ENCODE data around the gene PTPN14.

Gene PTPN14

DNA sequence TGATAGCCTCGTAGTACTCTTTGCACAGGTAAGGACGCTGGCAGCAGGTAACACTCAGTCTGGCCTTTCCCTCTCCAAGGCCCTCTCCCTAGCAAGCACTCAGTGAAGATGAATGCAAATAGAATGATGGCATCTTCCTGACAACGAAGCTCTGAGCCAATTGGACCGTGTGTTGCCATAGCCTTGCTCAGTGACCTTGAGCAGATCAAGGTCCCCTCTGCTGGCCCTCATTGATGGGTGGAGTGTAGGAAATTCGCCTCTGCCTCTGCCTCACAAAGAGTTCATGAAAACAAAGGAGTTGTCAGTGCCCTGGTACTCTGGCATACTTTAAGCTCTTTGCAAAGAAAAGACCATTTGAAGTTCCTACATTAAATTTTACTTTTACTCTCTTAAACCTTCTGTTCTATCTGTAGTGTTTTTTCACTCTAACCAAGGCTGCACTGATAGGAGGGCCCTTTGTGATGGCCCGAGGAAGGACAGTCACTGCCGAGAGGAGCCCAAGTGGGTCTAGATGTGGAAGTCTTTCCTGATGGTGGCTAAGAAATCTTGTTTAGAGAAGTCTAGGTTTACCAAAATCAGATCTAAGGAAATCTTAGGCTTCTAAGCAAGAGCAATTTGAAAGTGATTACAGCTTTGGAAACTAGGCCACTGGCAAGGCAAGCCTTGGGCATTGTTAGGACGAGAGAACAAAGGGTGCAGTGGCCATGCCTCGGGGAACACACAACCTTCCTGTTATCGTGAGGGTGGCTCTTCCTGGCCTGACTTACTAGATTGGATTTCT is 232.3 kb downstream of the PTPN14 start:
- Mint-ChIP-seq H3K36me3 (ENCODE audit: low read depth) (peaks cover 82% of the 10 kb centered on the region), H3K4me3 (no peak overlapping the region), H3K9me3 (no peaks in the 10 kb centered on the region), H3K27ac (no peak overlapping the region), H3K4me1 (ENCODE audit: low read depth) (peaks cover 4% of the 10 kb centered on the region), H3K27me3 (no peaks in the 10 kb centered on the region)
- no peak for DNase-seq

DNA sequence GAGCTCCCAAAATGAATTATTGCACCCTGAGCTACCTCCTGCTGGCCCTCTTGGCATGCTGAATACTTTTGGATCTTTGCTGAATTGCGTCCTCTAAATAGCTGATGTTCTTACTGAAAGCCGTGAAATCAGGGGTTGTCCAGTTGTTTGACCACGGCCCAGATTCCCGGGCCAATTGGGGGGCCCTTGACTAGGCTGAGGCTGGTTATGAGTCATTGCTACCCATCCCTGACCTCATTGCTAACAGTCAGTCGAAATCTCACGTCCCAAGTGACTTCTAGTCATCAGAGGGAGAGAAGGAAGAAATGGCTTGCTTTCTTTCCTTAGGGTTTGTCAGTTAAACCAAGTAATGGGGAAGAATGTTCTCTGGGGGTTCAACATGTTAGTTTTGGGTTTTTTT is 233.0 kb downstream of the PTPN14 start:
- no peaks in the 10 kb centered on the region for H3K9me3 Mint-ChIP-seq
- H3K27ac Mint-ChIP-seq: no peak overlapping the region
- no peak for DNase-seq
- no peak overlapping the region for H3K4me3 Mint-ChIP-seq
- H3K36me3 Mint-ChIP-seq (ENCODE audit: low read depth): peaks cover 80% of the 10 kb centered on the region
- no peaks in the 10 kb centered on the region for H3K27me3 Mint-ChIP-seq
- peaks cover 4% of the 10 kb centered on the region for H3K4me1 Mint-ChIP-seq (ENCODE audit: low read depth)

GRCh38 chr1:214317734-214318133 is 233.7 kb downstream of the PTPN14 start:
- H3K4me3 Mint-ChIP-seq: no peak overlapping the region
- peaks cover 4% of the 10 kb centered on the region for H3K4me1 Mint-ChIP-seq (ENCODE audit: low read depth)
- no peaks in the 10 kb centered on the region for H3K9me3 Mint-ChIP-seq
- H3K36me3 Mint-ChIP-seq (ENCODE audit: low read depth): peaks cover 75% of the 10 kb centered on the region
- no peaks in the 10 kb centered on the region for H3K27me3 Mint-ChIP-seq
- no peak for DNase-seq
- no peak overlapping the region for H3K27ac Mint-ChIP-seq

DNA sequence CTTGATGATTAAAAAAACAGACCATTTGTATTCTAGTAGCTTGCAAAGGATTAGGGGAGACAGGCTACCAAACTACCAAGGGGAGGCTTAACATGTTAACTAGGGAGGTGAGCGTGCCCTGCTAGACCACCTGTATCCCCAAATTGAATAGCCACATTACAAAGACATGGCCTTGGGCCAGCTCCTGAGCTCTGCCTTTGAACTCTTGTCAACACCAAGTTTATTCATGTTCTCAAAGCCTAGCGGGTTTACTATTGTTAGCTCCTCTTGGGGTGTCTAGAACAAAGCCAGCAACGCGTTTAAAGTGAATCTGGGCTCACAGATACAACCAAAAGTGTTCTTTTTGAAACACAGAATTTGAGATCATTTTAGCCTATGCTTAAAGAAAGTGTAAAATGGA is 234.1 kb downstream of the PTPN14 start:
- no peak overlapping the region for H3K4me3 Mint-ChIP-seq
- H3K27me3 Mint-ChIP-seq: no peaks in the 10 kb centered on the region
- DNase-seq: no peak
- H3K9me3 Mint-ChIP-seq: no peaks in the 10 kb centered on the region
- peaks cover 70% of the 10 kb centered on the region for H3K36me3 Mint-ChIP-seq (ENCODE audit: low read depth)
- peaks cover 4% of the 10 kb centered on the region for H3K4me1 Mint-ChIP-seq (ENCODE audit: low read depth)
- no peak overlapping the region for H3K27ac Mint-ChIP-seq

DNA sequence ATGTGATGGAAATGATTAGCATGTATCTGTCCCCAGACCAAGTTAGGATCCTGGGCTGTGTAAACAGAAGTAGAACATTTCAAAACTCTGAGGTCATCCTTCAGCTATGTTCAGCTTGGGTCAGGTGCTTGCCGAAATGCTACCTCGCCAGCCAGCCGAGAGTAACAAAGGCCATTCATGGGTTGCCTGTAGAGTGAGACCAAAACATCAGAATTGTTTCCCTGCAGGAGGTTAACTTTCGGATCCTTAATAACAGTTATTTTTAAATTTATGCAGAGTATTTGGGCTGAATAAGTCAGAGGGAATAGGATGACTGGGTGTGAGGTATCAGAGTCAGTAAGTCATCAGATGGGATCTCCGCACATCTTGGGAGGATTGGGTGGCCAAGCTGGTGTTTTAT is 234.8 kb downstream of the PTPN14 start:
- Mint-ChIP-seq H3K27me3 (no peaks in the 10 kb centered on the region), H3K4me3 (no peak overlapping the region), H3K36me3 (ENCODE audit: low read depth) (peaks cover 63% of the 10 kb centered on the region), H3K9me3 (no peaks in the 10 kb centered on the region), H3K27ac (no peak overlapping the region), H3K4me1 (ENCODE audit: low read depth) (no peaks in the 10 kb centered on the region)
- DNase-seq: no peak

DNA sequence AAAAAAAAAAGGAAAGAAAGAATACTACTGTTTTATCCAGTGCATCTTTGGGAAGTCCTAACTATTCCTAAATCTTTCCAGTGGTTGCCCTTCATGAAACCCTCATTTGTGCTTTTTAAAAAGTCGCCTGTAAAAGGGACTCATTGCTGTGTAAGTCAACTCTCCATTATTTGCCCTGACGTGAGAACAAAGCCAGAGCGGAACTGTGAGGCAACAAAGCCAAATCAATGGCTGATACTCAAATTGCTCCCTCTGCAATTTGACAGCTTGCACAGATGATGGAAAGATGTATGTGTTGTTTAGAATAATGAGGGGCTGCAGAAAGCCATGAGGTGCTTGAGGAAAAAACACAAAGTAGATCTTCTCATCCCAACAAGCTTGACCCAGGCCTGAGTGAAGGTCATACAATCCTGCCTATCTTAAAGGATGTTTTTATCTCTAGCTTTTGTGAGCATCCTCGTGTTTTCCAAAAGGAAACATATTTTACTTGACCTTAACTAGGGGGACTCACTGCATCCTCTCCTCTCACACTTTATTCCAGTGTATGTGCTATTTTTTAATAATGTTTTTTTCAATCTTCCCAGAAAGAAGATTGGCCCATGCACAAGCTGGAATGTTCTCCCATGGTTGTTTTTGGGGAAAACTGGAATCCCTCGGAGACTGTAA is 237.1 kb downstream of the PTPN14 start:
- H3K27me3 Mint-ChIP-seq: no peaks in the 10 kb centered on the region
- no peak overlapping the region for H3K4me3 Mint-ChIP-seq
- no peak for DNase-seq
- no peak overlapping the region for H3K27ac Mint-ChIP-seq
- no peaks in the 10 kb centered on the region for H3K9me3 Mint-ChIP-seq
- peaks cover 17% of the 10 kb centered on the region for H3K4me1 Mint-ChIP-seq (ENCODE audit: low read depth)
- peaks cover 47% of the 10 kb centered on the region for H3K36me3 Mint-ChIP-seq (ENCODE audit: low read depth)

DNA sequence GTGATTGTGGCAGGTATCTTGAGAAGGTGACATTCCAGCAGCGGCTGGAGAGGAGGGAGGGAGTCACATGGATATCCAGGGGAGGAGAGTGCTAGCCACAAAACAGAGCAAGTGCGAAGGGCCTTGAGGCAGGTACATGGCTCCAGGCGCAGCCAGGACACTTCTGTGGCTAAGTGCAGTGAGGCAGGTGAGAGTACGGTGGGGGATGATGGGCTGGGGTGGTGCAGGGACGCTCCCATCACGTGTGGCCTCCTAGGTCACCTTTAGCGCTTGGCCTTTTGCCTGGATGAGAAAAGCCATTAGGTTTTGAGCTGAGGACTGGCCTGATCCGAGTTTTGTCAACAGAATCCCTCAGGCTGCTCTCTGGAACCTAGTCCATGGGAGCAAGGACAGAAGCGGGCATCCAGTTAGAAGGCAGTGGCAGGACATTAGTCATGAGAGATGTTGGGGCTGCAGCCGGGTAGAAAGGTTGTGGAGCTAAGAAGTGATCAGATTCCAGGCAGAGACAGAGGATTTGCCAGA is 238.8 kb downstream of the PTPN14 start:
- Mint-ChIP-seq H3K27ac (no peak overlapping the region), H3K4me3 (no peak overlapping the region), H3K36me3 (ENCODE audit: low read depth) (peaks cover 30% of the 10 kb centered on the region), H3K9me3 (no peaks in the 10 kb centered on the region), H3K27me3 (no peaks in the 10 kb centered on the region), H3K4me1 (ENCODE audit: low read depth) (peaks cover 30% of the 10 kb centered on the region)
- DNase-seq: no peak

GRCh38 chr1:214310777-214311690 is 240.4 kb downstream of the PTPN14 start:
- Mint-ChIP-seq H3K4me1 (ENCODE audit: low read depth) (peaks cover 30% of the 10 kb centered on the region), H3K36me3 (ENCODE audit: low read depth) (peaks cover 18% of the 10 kb centered on the region), H3K27ac (peak overlapping the region; percentile 48), H3K27me3 (no peaks in the 10 kb centered on the region), H3K4me3 (peak overlapping the region; percentile 58), H3K9me3 (no peaks in the 10 kb centered on the region)
- no peak for DNase-seq

DNA sequence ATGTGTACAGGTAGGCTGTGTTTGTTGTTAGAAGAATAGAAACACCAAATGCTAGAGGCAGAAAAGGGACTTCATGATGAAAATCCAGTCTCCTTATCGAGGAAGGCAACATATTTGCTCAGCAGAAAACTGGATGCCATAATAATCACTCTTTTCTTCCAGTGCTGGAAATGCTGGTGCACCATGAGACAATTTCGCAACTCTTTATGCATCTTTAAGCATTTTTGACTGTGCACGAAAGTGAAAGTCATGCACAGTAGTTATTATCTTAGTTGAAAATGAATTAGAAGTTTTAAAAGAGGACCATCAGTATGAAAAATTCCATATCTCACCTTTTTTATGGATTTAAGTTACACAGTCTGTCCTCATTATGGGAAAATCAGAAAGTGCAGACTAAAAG is 241.4 kb downstream of the PTPN14 start:
- Mint-ChIP-seq H3K36me3 (ENCODE audit: low read depth) (peaks cover 10% of the 10 kb centered on the region), H3K4me3 (no peak overlapping the region), H3K27ac (no peak overlapping the region), H3K9me3 (no peaks in the 10 kb centered on the region), H3K4me1 (ENCODE audit: low read depth) (peaks cover 30% of the 10 kb centered on the region), H3K27me3 (no peaks in the 10 kb centered on the region)
- no peak for DNase-seq

GRCh38 chr1:214306269-214306668 is 245.1 kb downstream of the PTPN14 start:
- DNase-seq: no peak
- peaks cover 3% of the 10 kb centered on the region for H3K36me3 Mint-ChIP-seq (ENCODE audit: low read depth)
- H3K27ac Mint-ChIP-seq: no peak overlapping the region
- no peaks in the 10 kb centered on the region for H3K27me3 Mint-ChIP-seq
- H3K4me3 Mint-ChIP-seq: no peak overlapping the region
- H3K4me1 Mint-ChIP-seq (ENCODE audit: low read depth): peaks cover 44% of the 10 kb centered on the region
- H3K9me3 Mint-ChIP-seq: no peaks in the 10 kb centered on the region

DNA sequence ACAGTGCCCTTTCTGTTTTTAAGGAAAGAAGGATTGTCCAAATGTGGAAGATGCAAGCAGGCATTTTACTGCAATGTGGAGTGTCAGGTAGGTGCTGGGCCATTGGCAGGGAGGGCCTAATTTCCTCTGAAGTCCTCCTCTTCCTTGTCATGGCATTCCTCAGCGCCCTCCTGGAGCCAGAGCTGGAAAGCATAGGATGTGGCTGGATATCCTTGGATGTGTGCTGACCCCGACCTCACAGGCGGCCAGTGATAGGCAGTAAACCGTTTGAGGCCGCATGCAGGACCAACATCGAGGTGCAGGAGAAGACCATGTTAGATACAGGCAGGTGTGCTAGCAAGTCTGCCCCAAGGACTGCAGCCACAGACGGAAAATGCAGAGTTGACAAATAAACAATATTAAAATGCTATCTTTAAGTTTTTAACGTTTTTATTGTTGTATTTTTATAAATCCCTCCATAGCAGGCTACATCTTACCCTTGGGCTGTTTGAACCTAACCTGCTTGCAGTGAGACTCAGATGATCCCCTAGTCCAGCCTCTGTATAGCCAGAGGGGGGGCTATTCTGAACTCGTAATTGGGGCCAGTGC is 246.1 kb downstream of the PTPN14 start:
- Mint-ChIP-seq H3K36me3 (ENCODE audit: low read depth) (peaks cover 3% of the 10 kb centered on the region), H3K27me3 (no peaks in the 10 kb centered on the region), H3K27ac (no peak overlapping the region), H3K4me3 (no peak overlapping the region), H3K9me3 (no peaks in the 10 kb centered on the region), H3K4me1 (ENCODE audit: low read depth) (peaks cover 39% of the 10 kb centered on the region)
- DNase-seq: no peak

- Mint-ChIP-seq H3K36me3 (ENCODE audit: low read depth) (peaks cover 3% of the 10 kb centered on the region), H3K4me3 (no peak overlapping the region), H3K4me1 (ENCODE audit: low read depth) (peaks cover 20% of the 10 kb centered on the region), H3K27me3 (no peaks in the 10 kb centered on the region), H3K9me3 (no peaks in the 10 kb centered on the region), H3K27ac (no peak overlapping the region)
- no peak for DNase-seq
Measured at GRCh38 chr1:214303141-214303930, 248.1 kb downstream of the PTPN14 start.

DNA sequence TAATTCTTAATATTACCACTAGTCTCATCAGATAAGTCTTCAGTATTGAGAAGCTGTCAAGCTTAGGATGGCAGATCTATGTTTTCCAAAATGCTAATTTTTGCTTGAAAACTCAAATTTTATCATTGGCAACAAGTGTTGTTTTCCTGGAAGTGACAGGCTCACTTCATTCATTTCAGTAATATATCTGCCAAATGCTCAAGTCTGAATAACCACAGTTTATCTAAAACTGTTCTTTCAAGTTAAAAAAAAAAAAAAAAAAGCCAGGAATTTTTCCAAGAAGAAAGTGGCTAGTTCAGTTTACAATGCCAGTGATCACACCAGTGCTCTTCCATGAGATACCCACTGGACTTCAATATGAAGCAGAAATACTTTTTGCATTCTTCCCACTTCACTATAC is 249.9 kb downstream of the PTPN14 start:
- peaks cover 9% of the 10 kb centered on the region for H3K36me3 Mint-ChIP-seq (ENCODE audit: low read depth)
- peaks cover 19% of the 10 kb centered on the region for H3K4me1 Mint-ChIP-seq (ENCODE audit: low read depth)
- no peaks in the 10 kb centered on the region for H3K9me3 Mint-ChIP-seq
- no peak for DNase-seq
- no peaks in the 10 kb centered on the region for H3K27me3 Mint-ChIP-seq
- H3K27ac Mint-ChIP-seq: no peak overlapping the region
- H3K4me3 Mint-ChIP-seq: no peak overlapping the region
